ENCODE results near the gene EXOC4. TPM values are rescaled to one million over a fixed set of nuclear protein-coding genes. Genes with fewer than 3 reads are reported as not detected.
A peak's percentile ranks its signal among the peaks of the same experiment; 100 is the strongest.
"Not testable (repeated sequence)": the region's sequence is repeated elsewhere in the genome, so short reads cannot be mapped to it uniquely, and the experiment has no call there.

Gene EXOC4
- polyA plus RNA-seq, 3 donors: 76.4 to 81.9 (median 78.9) TPM

GRCh38 chr7:133983685-133984419 is 731.0 kb downstream of the EXOC4 start:
- DNase-seq (ENCODE audit: low read depth in 3 of 3, low spot score in 2 of 3): no peak

DNA sequence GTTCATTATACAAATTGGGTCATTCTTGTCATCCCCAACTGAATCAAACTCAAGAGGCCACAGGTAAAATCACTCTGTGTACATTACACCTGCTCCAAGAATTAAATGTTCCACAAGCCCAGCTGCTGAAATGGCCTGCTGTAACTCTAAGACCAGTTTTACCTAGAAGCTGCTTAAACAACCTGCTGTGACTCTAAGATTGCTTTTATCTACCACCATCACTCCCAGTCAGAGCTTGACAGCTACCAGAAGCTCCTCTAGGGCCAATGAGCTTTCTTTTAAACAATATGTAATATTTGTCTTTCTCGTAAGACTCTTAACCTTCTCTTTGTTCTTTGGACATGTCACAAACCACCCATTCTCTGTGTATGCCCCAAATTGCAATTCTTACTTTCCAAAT is 732.4 kb downstream of the EXOC4 start:
- DNase-seq (ENCODE audit: low read depth in 3 of 3, low spot score in 2 of 3): no peak

DNA sequence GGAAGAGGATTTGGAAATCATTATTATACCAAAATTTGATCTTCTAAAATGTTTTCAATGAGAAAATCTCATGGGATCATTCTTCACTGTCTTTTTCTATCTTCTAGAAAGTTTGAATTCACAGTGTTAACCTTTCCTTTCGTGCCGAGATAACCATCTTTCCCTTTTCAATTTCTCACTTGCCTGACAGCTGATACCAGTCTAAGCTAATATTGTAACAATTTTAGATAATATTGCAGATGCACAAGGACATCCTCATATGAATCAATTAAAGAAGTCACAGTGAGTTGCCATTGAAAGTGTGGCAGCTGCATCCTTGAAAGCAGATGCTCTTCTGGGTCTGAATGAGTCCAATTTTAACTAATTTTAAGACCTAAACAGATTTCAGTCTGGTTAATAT is 734.7 kb downstream of the EXOC4 start:
- no peak for DNase-seq (ENCODE audit: low read depth in 3 of 3, low spot score in 2 of 3)

DNA sequence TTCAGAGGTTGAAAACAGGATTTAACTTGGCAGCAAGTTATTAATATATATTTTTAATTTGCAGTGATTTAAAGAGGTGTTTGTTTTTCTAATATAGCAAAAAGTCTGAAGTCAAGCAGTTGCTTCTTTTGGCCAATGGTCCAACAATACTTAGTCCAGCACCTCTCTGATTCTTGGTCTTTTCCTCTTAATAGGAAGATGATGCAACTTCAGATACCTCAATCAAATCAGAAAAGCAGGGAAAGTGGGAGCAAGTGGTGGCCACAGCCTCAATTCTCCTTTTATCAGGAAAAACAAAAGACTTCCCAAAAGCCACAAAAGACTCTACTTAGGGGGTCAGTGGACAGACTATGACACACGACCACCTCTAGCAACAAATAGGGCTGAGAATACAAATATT is 740.7 kb downstream of the EXOC4 start:
- DNase-seq (ENCODE audit: low read depth in 3 of 3, low spot score in 2 of 3): no peak

GRCh38 chr7:133994100-133994499 is 741.2 kb downstream of the EXOC4 start:
- not testable (repeated sequence) for DNase-seq (ENCODE audit: low read depth in 3 of 3, low spot score in 2 of 3)

- DNase-seq (ENCODE audit: low read depth in 3 of 3, low spot score in 2 of 3): no peak
Observed at GRCh38 chr7:133997463-133997862, 744.6 kb downstream of the EXOC4 start.

DNA sequence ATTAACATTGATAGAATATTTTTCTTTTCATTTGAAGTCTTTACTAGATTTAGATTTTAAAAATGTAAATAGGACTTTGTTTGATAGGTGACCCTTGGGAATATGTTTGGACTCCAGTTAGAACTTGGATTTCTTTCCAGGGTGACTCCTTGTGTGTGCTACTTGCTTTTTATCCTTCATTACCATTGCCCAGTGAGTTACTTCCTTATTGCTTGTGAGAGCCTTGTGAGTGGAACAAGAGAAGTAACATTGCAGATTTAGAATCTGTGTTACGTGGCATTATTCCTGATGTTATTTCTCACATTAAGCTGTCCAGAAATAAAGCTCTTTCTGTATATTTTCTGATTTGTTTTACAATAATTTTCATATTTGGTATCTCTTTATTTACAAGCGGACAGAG is 746.3 kb downstream of the EXOC4 start:
- no peak for DNase-seq (ENCODE audit: low read depth in 3 of 3, low spot score in 2 of 3)

- no peak for DNase-seq (ENCODE audit: low read depth in 3 of 3, low spot score in 2 of 3)
Observed at GRCh38 chr7:134004829-134005505, 752.1 kb downstream of the EXOC4 start.

DNA sequence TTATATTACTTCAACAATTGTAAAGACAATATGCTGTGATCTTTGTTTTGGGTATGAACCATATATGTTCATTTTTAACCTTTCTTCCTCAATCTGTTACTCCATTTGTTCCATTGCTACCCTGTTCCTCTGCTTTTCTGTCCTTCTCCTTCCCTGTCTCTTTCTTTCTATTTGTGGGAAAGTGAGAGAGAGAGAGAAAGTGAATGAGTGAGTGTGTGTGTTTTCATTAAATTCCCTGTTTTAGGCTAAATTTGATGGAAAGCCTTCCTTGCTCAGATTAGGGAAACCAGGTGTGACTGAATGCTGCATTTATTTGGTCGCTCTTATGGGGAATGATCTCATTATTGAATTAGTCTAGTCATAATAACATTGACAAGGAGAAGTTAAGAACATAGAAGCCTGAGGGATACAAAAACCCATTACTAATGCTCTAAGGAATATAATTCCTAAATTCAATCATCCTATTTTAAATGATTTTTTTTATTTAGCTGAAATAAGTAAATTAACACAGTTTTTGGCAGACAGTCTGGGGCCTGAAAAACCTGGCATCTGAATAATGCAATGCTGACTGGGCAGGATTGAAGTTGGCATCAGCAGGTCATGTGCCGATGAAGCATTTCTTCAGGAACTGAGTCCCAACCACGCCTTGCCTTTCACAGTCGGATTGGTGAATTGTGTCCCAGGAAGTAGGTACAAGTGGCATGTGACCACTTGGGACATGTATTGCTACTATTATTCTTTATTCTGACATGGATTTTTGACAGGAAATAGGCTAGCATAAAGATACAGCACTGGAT is 756.6 kb downstream of the EXOC4 start:
- no peak for DNase-seq (ENCODE audit: low read depth in 3 of 3, low spot score in 2 of 3)

DNA sequence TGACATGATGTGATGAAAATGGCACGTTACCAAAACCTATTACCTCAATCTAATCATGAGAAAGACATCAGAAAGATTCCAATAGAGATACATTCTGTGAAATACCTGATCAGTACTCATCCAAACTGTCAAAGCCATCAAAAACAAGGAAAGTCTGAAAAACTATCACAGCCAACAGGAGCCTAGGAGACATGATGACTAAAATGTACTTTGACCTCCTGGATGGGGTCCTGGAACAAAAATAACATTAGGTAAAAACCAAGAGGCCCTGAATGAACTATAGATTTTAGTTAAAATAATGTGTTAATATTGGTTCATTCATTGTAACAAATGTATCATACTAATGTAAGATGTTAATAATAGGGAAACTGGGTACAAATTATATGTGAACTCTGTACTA is 760.4 kb downstream of the EXOC4 start:
- no peak for DNase-seq (ENCODE audit: low read depth in 3 of 3, low spot score in 2 of 3)

DNA sequence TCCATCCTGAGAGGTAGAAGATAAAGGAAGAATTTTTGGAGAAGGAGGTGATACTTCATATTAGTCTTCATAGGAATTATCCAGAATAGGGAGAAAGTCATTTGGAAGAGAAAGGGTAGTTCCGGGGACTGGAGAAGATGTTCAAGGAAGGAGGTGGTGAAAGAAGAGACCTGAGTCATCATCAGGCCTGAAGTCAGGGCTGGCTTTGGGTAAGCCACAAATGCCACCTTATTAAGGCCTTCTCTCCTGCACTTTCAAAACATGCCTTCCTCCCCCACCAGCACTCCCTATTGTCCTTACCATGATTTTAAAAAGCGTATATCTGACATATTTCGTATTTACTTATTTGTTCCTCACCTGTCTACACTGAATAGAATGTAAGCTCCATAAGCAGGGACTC is 762.1 kb downstream of the EXOC4 start:
- no peak for DNase-seq (ENCODE audit: low read depth in 3 of 3, low spot score in 2 of 3)

DNA sequence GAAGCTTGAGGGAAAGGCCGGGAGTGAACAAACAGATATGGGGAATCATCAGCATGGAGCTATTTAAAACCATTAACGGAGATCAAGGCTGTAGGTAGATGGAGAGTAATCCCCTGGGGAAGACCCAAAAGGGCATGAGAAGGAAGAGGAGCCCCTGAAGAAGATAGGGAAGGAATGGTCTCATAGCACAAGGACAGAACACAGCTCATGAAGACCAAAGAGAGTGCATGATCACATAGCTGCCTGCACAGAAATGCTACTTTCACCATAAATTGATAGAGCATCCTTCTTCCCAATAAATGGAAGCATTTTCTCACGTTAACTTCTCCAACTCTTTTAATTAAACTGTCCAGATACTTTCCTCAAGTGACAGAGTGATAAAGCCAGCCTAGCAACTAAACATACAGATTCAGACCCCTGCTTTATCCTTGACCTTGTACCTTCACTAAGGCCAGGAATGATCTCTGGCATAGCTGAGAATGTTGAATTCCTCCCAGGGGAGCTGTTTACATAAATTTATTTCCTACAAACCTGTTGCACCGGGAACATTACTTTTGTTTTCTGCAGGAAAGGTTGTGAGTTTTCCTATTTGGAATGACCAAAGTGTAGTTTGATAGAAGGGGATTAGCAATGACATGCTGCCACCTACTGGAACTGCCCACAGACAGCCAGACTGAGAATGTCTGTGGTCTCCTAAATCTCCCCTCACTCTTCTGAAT is 763.5 kb downstream of the EXOC4 start:
- DNase-seq (ENCODE audit: low read depth in 3 of 3, low spot score in 2 of 3): peak; percentile 26 to 44 (median 31)

- DNase-seq (ENCODE audit: low read depth in 3 of 3, low spot score in 2 of 3): no peak
Observed at GRCh38 chr7:134016942-134017303, 764.0 kb downstream of the EXOC4 start.

DNA sequence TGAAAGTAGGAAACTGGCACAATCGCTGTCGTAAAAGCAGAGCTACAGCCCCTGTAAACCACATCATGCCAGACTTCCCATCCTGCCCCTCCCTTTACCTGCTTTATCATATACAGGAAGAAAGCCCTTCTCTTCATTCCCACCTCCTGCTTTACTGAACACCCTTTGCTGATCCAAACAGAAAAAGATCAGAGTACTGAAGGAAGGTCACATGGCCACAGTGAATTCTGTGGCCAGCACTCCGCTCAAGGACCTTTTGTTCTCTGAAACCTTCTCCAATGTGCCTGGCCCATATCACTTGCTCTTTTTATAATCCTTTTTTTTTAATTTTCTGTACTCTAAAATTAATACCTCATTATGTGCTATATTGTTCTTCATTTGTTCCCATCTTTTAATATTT is 765.4 kb downstream of the EXOC4 start:
- DNase-seq (ENCODE audit: low read depth in 3 of 3, low spot score in 2 of 3): no peak

GRCh38 chr7:134019251-134019650 is 766.4 kb downstream of the EXOC4 start:
- no peak for DNase-seq (ENCODE audit: low read depth in 3 of 3, low spot score in 2 of 3)

GRCh38 chr7:134021836-134022235 is 769.0 kb downstream of the EXOC4 start:
- no peak for DNase-seq (ENCODE audit: low read depth in 3 of 3, low spot score in 2 of 3)

DNA sequence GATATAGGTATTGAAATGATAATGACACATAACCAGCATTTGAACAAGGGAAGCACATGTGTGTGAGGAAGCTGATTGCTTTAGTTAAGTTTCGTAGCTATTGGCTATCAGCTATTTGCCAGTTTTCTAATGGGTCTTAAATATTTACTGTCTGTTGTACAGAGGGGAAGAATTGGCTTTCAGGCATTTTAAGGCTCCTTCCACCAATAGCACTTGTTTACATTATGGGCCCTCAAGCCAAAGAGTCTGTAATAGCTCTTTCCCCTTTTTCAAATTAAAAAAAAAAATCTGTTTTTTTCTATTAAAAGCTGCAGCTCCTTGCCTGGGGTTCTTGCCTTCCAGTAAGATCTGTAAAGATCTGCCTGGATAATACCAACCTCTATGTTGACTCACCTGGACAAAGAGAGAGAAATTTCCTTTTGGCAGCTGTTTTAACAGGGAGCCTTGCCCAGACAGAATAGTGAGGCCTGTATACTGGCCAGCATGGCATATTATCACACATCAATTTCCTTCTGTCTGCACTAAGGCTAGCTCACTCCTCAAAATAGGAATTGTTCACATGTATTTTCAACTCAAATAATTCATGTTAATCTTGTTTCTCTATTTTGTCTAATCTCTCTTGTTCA is 769.5 kb downstream of the EXOC4 start:
- no peak for DNase-seq (ENCODE audit: low read depth in 3 of 3, low spot score in 2 of 3)

DNA sequence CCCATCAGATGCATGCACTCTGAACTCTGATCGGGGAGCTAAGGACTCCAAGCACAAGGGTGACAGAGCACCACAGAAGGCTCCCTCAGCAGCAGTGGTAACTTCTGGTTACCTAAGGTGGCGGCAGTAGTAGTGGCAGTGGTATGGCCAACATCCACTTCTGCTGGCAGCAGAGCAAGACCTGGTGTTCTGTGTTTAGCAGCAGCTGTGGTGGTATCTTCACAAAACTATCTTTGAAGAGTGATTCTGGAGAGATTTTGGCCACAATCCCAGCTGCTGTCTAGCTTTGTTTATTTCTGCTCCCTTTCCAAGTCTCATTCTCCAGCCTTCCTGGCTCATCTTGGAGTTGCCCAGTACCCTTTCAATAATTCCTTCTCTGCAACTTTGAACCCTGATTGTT is 771.9 kb downstream of the EXOC4 start:
- DNase-seq (ENCODE audit: low read depth in 3 of 3, low spot score in 2 of 3): no peak

DNA sequence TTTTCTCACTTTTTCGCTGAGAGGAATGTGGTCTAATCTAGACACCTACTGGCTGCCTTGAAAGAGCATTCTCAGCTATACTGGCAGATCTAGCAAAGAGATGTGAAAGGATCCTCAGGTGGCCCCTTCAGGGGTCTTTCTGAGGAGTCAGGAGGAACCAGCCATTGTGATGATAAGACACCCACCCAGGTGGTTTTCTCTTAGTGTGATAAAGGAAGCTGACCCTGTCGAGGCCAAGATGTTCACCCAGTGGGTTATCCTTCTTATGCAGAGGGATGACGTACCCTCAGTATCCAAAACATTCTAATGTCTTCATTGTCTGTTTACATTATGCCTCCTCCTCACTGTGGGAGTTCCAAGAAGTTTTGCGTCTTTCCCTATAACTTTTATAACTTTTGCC is 776.0 kb downstream of the EXOC4 start:
- no peak for DNase-seq (ENCODE audit: low read depth in 3 of 3, low spot score in 2 of 3)

- no peak for DNase-seq (ENCODE audit: low read depth in 3 of 3, low spot score in 2 of 3)
Observed at GRCh38 chr7:134029743-134030142, 776.9 kb downstream of the EXOC4 start.

DNA sequence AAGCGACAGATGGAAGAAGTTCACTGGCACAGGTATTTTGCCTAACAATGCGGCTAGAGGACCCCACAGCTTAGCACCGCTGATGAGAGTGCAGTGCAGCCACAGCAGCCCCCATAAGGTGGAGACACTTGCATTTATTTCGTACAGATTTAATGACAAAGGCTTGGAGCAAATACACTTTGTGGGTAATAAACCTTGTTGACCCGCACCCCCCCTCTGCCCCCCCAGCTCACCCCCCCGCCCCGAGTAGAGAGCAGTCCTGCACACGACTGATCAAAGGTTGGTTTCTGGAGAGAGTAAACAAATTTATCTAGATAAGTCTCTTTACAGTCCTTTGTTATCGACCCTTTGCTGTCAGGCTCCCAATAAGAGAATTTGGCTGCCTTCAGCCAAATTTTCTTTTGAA is 777.6 kb downstream of the EXOC4 start:
- no peak for DNase-seq (ENCODE audit: low read depth in 3 of 3, low spot score in 2 of 3)
